Caco-2 (cell line): ENCODE measurements around the gene KLK1. TPM values are rescaled to one million over a fixed set of nuclear protein-coding genes. Genes with fewer than 3 reads are reported as not detected.

Experiments used
- BruUV-seq: library from RNA; stranded (reverse); fragments of 400-500 nt; replicated peaks from 2 replicates; lab custom pipeline; 2021; lab: Mats Ljungman, UMichigan
- CTCF ChIA-PET: fragments of 300-600 bp; sonication (Branson Sonifier 250); formaldehyde crosslinking; loops from one replicate; lab custom pipeline; 2022; ENCODE audit warnings: antibody characterized with exemption; lab: Charles Lee
- POLR2A ChIA-PET: fragments of 300-600 bp; sonication (Branson Sonifier 250); formaldehyde crosslinking; loops from one replicate; lab custom pipeline; 2022; ENCODE audit warnings: antibody characterized with exemption; lab: Charles Lee
- DNase-seq, 2 experiments: peaks; one replicate each; pipeline versions ENCODE4 v3.0.0 to v3.0.0-alpha.2; 2020 to 2022
- H3K27me3 ChIP-seq: replicated peaks from 2 replicates; pipeline ENCODE4 v1.6.0; 2011; ENCODE audit warnings: low read length; ENCODE audit not compliant: control insufficient read depth, insufficient read depth
- H3K36me3 ChIP-seq: 2 replicates; pipeline ENCODE4 v1.5.1; 2011; ENCODE audit warnings: low read length; ENCODE audit not compliant: control insufficient read depth, insufficient read depth
- H3K4me1 ChIP-seq: fragments of 250-450 bp; sonication (Bioruptor Pico); 2 replicates; pipeline ENCODE4 v1.5.1; 2020; ENCODE audit warnings: mild to moderate bottlenecking
- H3K4me3 ChIP-seq: 2 replicates; pipeline ENCODE4 v1.5.1; 2011; ENCODE audit warnings: low read depth, mild to moderate bottlenecking, control low read depth, low read length
- H3K9me3 ChIP-seq: fragments of 250-450 bp; sonication (Bioruptor Pico); 2 replicates; pipeline ENCODE4 v1.5.1; 2020; ENCODE audit warnings: mild to moderate bottlenecking, moderate library complexity
- H3K27ac Mint-ChIP-seq: one replicate; pipeline ENCODE4 v1.8.0; 2022; ENCODE audit warnings: mixed read lengths; ENCODE audit not compliant: unreplicated experiment
- H3K27me3 Mint-ChIP-seq: one replicate; pipeline ENCODE4 v1.8.0; 2022; ENCODE audit warnings: mixed read lengths; ENCODE audit not compliant: insufficient read depth, unreplicated experiment
- H3K36me3 Mint-ChIP-seq: one replicate; pipeline ENCODE4 v1.8.0; 2022; ENCODE audit warnings: mild to moderate bottlenecking, mixed read lengths; ENCODE audit not compliant: insufficient read depth, unreplicated experiment
- H3K4me1 Mint-ChIP-seq: one replicate; pipeline ENCODE4 v1.8.0; 2022; ENCODE audit warnings: low read depth, mixed read lengths; ENCODE audit not compliant: unreplicated experiment
- H3K4me3 Mint-ChIP-seq: one replicate; pipeline ENCODE4 v1.8.0; 2022; ENCODE audit warnings: mild to moderate bottlenecking, moderate library complexity, mixed read lengths; ENCODE audit not compliant: unreplicated experiment
- H3K9me3 Mint-ChIP-seq: one replicate; pipeline ENCODE4 v1.8.0; 2022; ENCODE audit warnings: mixed read lengths; ENCODE audit not compliant: unreplicated experiment
- CTCF ChIP-seq, 2 experiments: fragments of 200-600 bp in 1 of 2; IDR thresholded peaks; 1 replicate in 1 of 2; 2 replicates in 1 of 2; pipeline versions ENCODE4 v1.5.1 to v1.8.0; 2011 to 2022; ENCODE audit warnings: antibody characterized with exemption in 1 of 2, control low read depth in 1 of 2, inconsistent platforms in 1 of 2, low read depth in 1 of 2, low read length in 1 of 2, mild to moderate bottlenecking in 1 of 2, moderate library complexity in 1 of 2; ENCODE audit not compliant: insufficient read depth in 1 of 2, severe bottlenecking in 1 of 2, unreplicated experiment in 1 of 2
- intact Hi-C: fragments of 100-400 bp; cut with micrococcal nuclease; formaldehyde crosslinking; loops from one replicate; pipeline ENCODE4 v1.10.0; 2022; ENCODE audit not compliant: unreplicated experiment
- total RNA-seq: library from RNA; stranded (reverse); gene quantifications from 2 replicates; pipeline ENCODE4 v1.2.3, GENCODE V29; 2022

The KLK1 gene
- total RNA-seq, 1 experiment from 2014 or later: 0.73 TPM

- DNase-seq: no peak
- no TSS peak for BruUV-seq
- H3K36me3 Mint-ChIP-seq: peaks cover 11% of the 10 kb centered on the region
- intact Hi-C loops: no loop called here
- no peaks in the 10 kb centered on the region for H3K9me3 ChIP-seq
- peak overlapping the region; percentile 3 for H3K27ac Mint-ChIP-seq
- CTCF ChIA-PET: no interaction called here
- H3K4me1 ChIP-seq: peaks cover 4% of the 10 kb centered on the region; the same call in 1 of the 2 replicates
- peaks cover 10% of the 10 kb centered on the region for H3K9me3 Mint-ChIP-seq
- no peaks in the 10 kb centered on the region for H3K36me3 ChIP-seq
- H3K27me3 ChIP-seq: no peaks in the 10 kb centered on the region
- H3K4me3 ChIP-seq: no peak overlapping the region
- no peak for TF ChIP-seq CTCF (IDR thresholded peaks at IDR 0.05; ENCODE audit: insufficient read depth in 1 of 2, low read depth in 1 of 2, low read length in 1 of 2, severe bottlenecking in 1 of 2, unreplicated experiment in 1 of 2)
- POLR2A ChIA-PET: no interaction called here
- peaks cover 14% of the 10 kb centered on the region for H3K27me3 Mint-ChIP-seq
- H3K4me3 Mint-ChIP-seq: no peak overlapping the region
- peaks cover 6% of the 10 kb centered on the region for H3K4me1 Mint-ChIP-seq
Measured at GRCh38 chr19:50837300-50837699, 13.7 kb upstream of the KLK1 start.

- TF ChIP-seq CTCF (IDR thresholded peaks at IDR 0.05; ENCODE audit: insufficient read depth in 1 of 2, low read depth in 1 of 2, low read length in 1 of 2, severe bottlenecking in 1 of 2, unreplicated experiment in 1 of 2): no peak
- BruUV-seq: no TSS peak
- Histone ChIP-seq H3K27me3 (no peaks in the 10 kb centered on the region), H3K4me1 (peaks cover 4% of the 10 kb centered on the region; the same call in 1 of the 2 replicates), H3K36me3 (no peaks in the 10 kb centered on the region), H3K9me3 (no peaks in the 10 kb centered on the region), H3K4me3 (no peak overlapping the region)
- H3K36me3 Mint-ChIP-seq: peaks cover 14% of the 10 kb centered on the region
- CTCF ChIA-PET: no interaction called here
- DNase-seq: no peak
- POLR2A ChIA-PET: no interaction called here
- intact Hi-C loops: no loop called here
- peaks cover 8% of the 10 kb centered on the region for H3K9me3 Mint-ChIP-seq
- H3K4me3 Mint-ChIP-seq: peak overlapping the region; percentile 91
- H3K4me1 Mint-ChIP-seq: peaks cover 6% of the 10 kb centered on the region
- H3K27ac Mint-ChIP-seq: peak overlapping the region; percentile 86
- H3K27me3 Mint-ChIP-seq: peaks cover 14% of the 10 kb centered on the region
Measured at GRCh38 chr19:50836543-50837195, 13.1 kb upstream of the KLK1 start.

- Histone ChIP-seq H3K4me1 (peaks cover 4% of the 10 kb centered on the region; the same call in 1 of the 2 replicates), H3K27me3 (no peaks in the 10 kb centered on the region), H3K36me3 (no peaks in the 10 kb centered on the region), H3K4me3 (peak overlapping the region; percentile 76), H3K9me3 (no peaks in the 10 kb centered on the region)
- H3K9me3 Mint-ChIP-seq: peaks cover 1% of the 10 kb centered on the region
- intact Hi-C loops: no loop called here
- peaks cover 18% of the 10 kb centered on the region for H3K36me3 Mint-ChIP-seq
- peak in 1 of 2 experiments; percentile 10 for TF ChIP-seq CTCF (IDR thresholded peaks at IDR 0.05; ENCODE audit: insufficient read depth in 1 of 2, low read depth in 1 of 2, low read length in 1 of 2, severe bottlenecking in 1 of 2, unreplicated experiment in 1 of 2)
- POLR2A ChIA-PET: no interaction called here
- CTCF ChIA-PET: no interaction called here
- peaks cover 6% of the 10 kb centered on the region for H3K4me1 Mint-ChIP-seq
- H3K4me3 Mint-ChIP-seq: peak overlapping the region; percentile 91
- peak; percentile 83 to 91 for DNase-seq
- peaks cover 14% of the 10 kb centered on the region for H3K27me3 Mint-ChIP-seq
- H3K27ac Mint-ChIP-seq: peak overlapping the region; percentile 86
- no TSS peak for BruUV-seq
Measured at GRCh38 chr19:50835785-50836542, 12.4 kb upstream of the KLK1 start.
